ENCODE results near the gene DAP. TPM values are rescaled to one million over a fixed set of nuclear protein-coding genes. Genes with fewer than 3 reads are reported as not detected.

Gene DAP
- total and polyA plus RNA-seq, 2 of the 4 experiments (the other 2 are of a cell fraction): 49.6 to 189 TPM

- no peak overlapping the region for H3K18ac ChIP-seq (ENCODE audit: low read depth, low read length)
- H3K9ac ChIP-seq (ENCODE audit: low read depth, low read length): no peak overlapping the region
- no peak overlapping the region for H3K56ac ChIP-seq (ENCODE audit: extremely low read depth, insufficient read depth, low read length)
- H2AK9ac ChIP-seq (replicated peaks; ENCODE audit: low read depth, low read length, poor library complexity): no peak overlapping the region
- no peaks in the 10 kb centered on the region for H3K9me3 ChIP-seq (ENCODE audit: control insufficient read depth, insufficient read depth, low read length)
- H2BK5ac ChIP-seq (ENCODE audit: low read depth, low read length, poor library complexity, severe bottlenecking): no peak overlapping the region
- no peak overlapping the region for H4K8ac ChIP-seq (ENCODE audit: low read depth in 2 of 2, low read length in 2 of 2)
- no peak overlapping the region for H4K91ac ChIP-seq (ENCODE audit: insufficient read depth, low read depth, low read length)
- peaks cover 46 to 83% of the 10 kb centered on the region in 2 experiments for H3K79me1 ChIP-seq (ENCODE audit: low read depth in 1 of 2, low read length in 2 of 2)
- no peaks in the 10 kb centered on the region for H3K27me3 ChIP-seq (ENCODE audit: control insufficient read depth, insufficient read depth, low read length)
- no peak overlapping the region for H2AK5ac ChIP-seq (ENCODE audit: low read depth, low read length)
- in situ Hi-C loops (cut with MboI; ENCODE audit: low sequenced_read_pairs) (no loop called here), dilution Hi-C loops (cut with HindIII; ENCODE audit: low sequenced_read_pairs, unreplicated experiment) (no loop called here), intact Hi-C loops (cut with micrococcal nuclease) (no loop called here)
- H3K9me1 ChIP-seq (ENCODE audit: insufficient read depth, low read length): peaks cover 40% of the 10 kb centered on the region
- DNase-seq (no peak), ATAC-seq (ENCODE audit: low read depth) (no peak)
- 100% methylated on average over 1 of the region's 4 CpGs; no CpG with 5 or more reads in 1 of the 2 experiments for WGBS, 2 experiments (ENCODE audit: extremely low coverage in 2 of 2, insufficient read length in 1 of 2)
- peaks cover 20% of the 10 kb centered on the region for H3K36me3 ChIP-seq (ENCODE audit: control insufficient read depth, insufficient read depth, low read length)
- H2BK120ac ChIP-seq (ENCODE audit: low read depth, low read length): no peak overlapping the region
- ChIA-PET POLR2A (ENCODE audit: unreplicated experiment) (no interaction called here), CTCF (no interaction called here)
- H2BK15ac ChIP-seq (ENCODE audit: low read depth, low read length): no peak overlapping the region
- peaks cover 10% of the 10 kb centered on the region for H4K20me1 ChIP-seq (ENCODE audit: insufficient read depth, low read length)
- BruUV-seq (replicated peaks): no TSS peak
- no peak overlapping the region for H3K4me3 ChIP-seq (ENCODE audit: insufficient read depth, low read depth, low read length)
- H3K23ac ChIP-seq (ENCODE audit: low read depth, low read length): no peak overlapping the region
- H2BK20ac ChIP-seq (ENCODE audit: low read depth, low read length): no peak overlapping the region
- peak overlapping the region; percentile 54; the same call in 1 of the 2 replicates for H3K4ac ChIP-seq (ENCODE audit: low read depth, low read length)
- H3K14ac ChIP-seq (replicated peaks; ENCODE audit: low read depth, low read length): no peak overlapping the region; the same call in 1 of the 2 replicates
- H3K4me1 ChIP-seq (ENCODE audit: control insufficient read depth, insufficient read depth, low read length): peaks cover 26% of the 10 kb centered on the region
- no peak overlapping the region for H2AFZ ChIP-seq (replicated peaks; ENCODE audit: low read length, poor library complexity)
- H3K4me2 ChIP-seq (ENCODE audit: low read depth, low read length): no peak overlapping the region
- TF ChIP-seq USF2 (IDR thresholded peaks at IDR 0.05; ENCODE audit: low read depth, low read length) (no peak), SMC3 (IDR thresholded peaks at IDR 0.05; ENCODE audit: low read depth, low read length) (no peak), MAFK (IDR thresholded peaks at IDR 0.05; ENCODE audit: low read depth, low read length) (no peak), CTCF (conservative IDR thresholded peaks at IDR 0.05; ENCODE audit: low read depth, low read length) (no peak), CEBPB (IDR thresholded peaks at IDR 0.05; ENCODE audit: low read depth, low read length) (no peak), RAD21 (IDR thresholded peaks at IDR 0.05; ENCODE audit: low read length) (no peak), FOS (IDR thresholded peaks at IDR 0.05; ENCODE audit: low read depth, low read length) (no peak), POLR2A (IDR thresholded peaks at IDR 0.05; ENCODE audit: low read depth, low read length) (no peak), RCOR1 (IDR thresholded peaks at IDR 0.05; ENCODE audit: insufficient replicate concordance, low read length) (no peak), BHLHE40 (IDR thresholded peaks at IDR 0.05; ENCODE audit: low read depth, low read length) (no peak), MXI1 (IDR thresholded peaks at IDR 0.05; ENCODE audit: borderline replicate concordance, low read depth, low read length) (no peak), ELK1 (IDR thresholded peaks at IDR 0.05; ENCODE audit: borderline replicate concordance, low read depth, low read length) (no peak), MAZ (IDR thresholded peaks at IDR 0.05; ENCODE audit: borderline replicate concordance, low read depth, low read length) (no peak)
- H3K27ac ChIP-seq (ENCODE audit: insufficient read depth, low read length): no peak overlapping the region
- no peak overlapping the region for H4K5ac ChIP-seq (ENCODE audit: low read depth, low read length)
Observed at GRCh38 chr5:10730043-10730351, 31.0 kb downstream of the DAP start.
